ENCODE data around the gene LRRC10. TPM values are rescaled to one million over a fixed set of nuclear protein-coding genes. Genes with fewer than 3 reads are reported as not detected.

The LRRC10 gene, protein sequence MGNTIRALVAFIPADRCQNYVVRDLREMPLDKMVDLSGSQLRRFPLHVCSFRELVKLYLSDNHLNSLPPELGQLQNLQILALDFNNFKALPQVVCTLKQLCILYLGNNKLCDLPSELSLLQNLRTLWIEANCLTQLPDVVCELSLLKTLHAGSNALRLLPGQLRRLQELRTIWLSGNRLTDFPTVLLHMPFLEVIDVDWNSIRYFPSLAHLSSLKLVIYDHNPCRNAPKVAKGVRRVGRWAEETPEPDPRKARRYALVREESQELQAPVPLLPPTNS
- total RNA-seq, result not detected

- no peak within 1 kb of the TSS for H3K4me3 Mint-ChIP-seq
- no peaks in the 10 kb centered on the region for H3K4me1 Mint-ChIP-seq
- no peaks in the 10 kb centered on the region for H3K36me3 Mint-ChIP-seq (ENCODE audit: low read depth)
- H3K27me3 Mint-ChIP-seq, result peaks cover 12% of the 10 kb centered on the region
- POLR2A ChIA-PET, result no interaction called here
- H3K9me3 Mint-ChIP-seq, result peaks cover 3% of the 10 kb centered on the region
- H3K27ac Mint-ChIP-seq, result no peak within 1 kb of the TSS
- CTCF ChIA-PET, result interaction anchor here (1.5 to 1.9 kb wide), 2 partner anchors 11 to 40 kb away, joined by 4 to 5 read pairs; no protein-coding TSS in a partner anchor
- DNase-seq, result no peak
Observed at GRCh38 chr12:69610729-69611128, at the start of gene LRRC10. Gene LRRC10 (minus strand): TSS chr12:69610907. CDS start chr12:69610838, 69 bp downstream.

DNA sequence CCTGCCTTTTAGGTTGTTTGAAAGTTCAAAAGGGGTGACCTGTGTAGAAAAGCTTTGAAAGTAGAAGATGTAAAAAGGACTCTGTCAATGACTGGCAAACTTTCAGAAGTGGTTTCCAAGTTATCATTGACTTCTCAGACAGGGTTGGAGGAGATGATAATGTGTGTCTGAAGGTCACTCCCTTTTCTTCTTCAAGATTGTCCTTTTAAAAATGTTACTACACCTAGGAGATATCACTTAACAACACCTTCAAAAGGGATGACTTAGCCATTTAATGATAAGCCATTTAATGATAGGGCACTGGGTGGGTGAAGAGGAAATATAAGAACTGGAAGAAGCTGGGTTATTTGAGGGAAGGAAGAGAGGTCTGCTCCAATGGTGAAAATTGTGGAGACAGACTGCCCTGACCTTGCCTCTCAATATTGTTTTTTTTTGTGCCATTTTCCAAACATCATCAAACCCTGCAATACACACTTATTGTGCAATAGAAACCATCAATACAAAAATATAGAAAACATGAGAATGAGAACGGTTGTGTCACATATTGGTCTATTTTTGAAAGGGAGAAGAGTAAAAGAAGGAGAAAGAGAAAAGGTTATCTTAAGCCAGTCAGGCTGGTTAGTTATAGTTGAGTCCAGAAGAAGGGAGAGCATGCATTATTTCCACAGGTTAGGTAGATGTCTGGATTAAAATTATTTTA lies 49.6 kb upstream of the LRRC10 start:
- ChIA-PET CTCF (interaction anchor here (0.9 to 1.3 kb wide), 2 partner anchors 19 to 20 kb away, joined by 3 to 4 read pairs; no protein-coding TSS in a partner anchor), POLR2A (no interaction called here)
- no peaks in the 10 kb centered on the region for H3K4me1 Mint-ChIP-seq
- H3K4me3 Mint-ChIP-seq, result no peak overlapping the region
- H3K36me3 Mint-ChIP-seq (ENCODE audit: low read depth), result no peaks in the 10 kb centered on the region
- no peaks in the 10 kb centered on the region for H3K9me3 Mint-ChIP-seq
- no peak overlapping the region for H3K27ac Mint-ChIP-seq
- peaks cover 25% of the 10 kb centered on the region for H3K27me3 Mint-ChIP-seq
- no peak for DNase-seq

DNA sequence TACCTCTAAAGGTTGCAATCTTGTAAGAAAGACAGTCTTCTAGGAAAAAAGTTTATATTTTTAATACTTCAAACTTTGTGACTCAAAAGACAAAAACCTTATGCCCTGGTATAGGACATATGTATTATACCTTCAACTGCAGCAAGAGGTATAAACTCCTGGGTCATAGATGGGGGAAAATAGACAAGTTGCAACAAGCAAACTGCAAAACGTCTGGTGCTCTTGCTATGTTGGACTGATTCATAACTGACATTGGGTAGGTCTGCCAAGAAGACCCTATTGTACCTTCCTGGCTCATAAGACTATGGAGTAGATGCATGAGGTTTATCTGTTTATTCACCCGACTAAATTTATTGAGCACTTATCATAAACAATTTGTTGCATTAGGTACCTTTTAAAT lies 47.5 kb upstream of the LRRC10 start:
- no peak for DNase-seq
- ChIA-PET POLR2A (no interaction called here), CTCF (no interaction called here)
- peaks cover 20% of the 10 kb centered on the region for H3K27me3 Mint-ChIP-seq
- H3K36me3 Mint-ChIP-seq (ENCODE audit: low read depth), result no peaks in the 10 kb centered on the region
- no peak overlapping the region for H3K4me3 Mint-ChIP-seq
- H3K9me3 Mint-ChIP-seq, result no peaks in the 10 kb centered on the region
- no peak overlapping the region for H3K27ac Mint-ChIP-seq
- no peaks in the 10 kb centered on the region for H3K4me1 Mint-ChIP-seq

GRCh38 chr12:69657376-69658137 lies 46.9 kb upstream of the LRRC10 start:
- Mint-ChIP-seq H3K27ac (no peak overlapping the region), H3K4me3 (no peak overlapping the region)
- CTCF ChIA-PET, result no interaction called here

DNA sequence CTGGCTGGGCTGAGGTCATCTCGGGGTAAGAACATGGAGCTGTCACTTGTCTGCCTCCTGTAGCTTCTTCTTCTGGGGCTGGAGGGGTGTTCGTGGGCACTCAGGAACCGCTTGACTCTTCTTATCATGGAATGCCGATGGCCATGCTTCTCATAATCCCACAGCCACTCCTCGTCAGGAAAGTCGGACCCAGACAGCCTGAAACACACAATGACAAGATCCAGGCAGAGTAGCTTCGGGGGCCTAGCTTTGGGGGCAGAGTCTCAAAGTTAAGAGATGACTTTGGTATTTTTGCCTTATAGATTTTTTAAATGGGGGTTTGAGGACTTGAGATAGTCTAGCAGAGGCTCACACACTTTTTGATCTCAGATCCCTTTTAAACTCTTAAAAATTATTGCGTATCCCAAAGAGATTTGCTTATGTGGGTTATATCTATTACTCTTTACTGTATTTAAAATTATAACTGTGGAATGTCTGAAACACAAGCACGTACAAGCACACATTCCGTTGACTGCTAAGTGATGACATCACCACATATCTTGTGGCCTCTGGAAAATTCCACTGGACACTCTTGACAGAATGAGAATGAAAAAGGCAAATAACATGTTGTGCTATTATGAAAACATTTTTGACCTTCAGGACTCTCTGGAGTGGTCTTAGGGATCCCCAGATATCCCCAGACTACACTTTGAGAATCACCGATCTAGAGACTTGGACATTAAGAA lies 45.1 kb upstream of the LRRC10 start:
- ChIA-PET POLR2A (no interaction called here), CTCF (no interaction called here)
- H3K4me3 Mint-ChIP-seq, result no peak overlapping the region

More at GRCh38 chr12:69657376-69658137, 46.9 kb upstream of the LRRC10 start:
- Mint-ChIP-seq H3K9me3 (no peaks in the 10 kb centered on the region), H3K36me3 (ENCODE audit: low read depth) (no peaks in the 10 kb centered on the region), H3K27me3 (peaks cover 20% of the 10 kb centered on the region), H3K4me1 (no peaks in the 10 kb centered on the region)
- DNase-seq, result no peak
- POLR2A ChIA-PET, result no interaction called here

GRCh38 chr12:69653703-69654102 lies 43.0 kb upstream of the LRRC10 start:
- Mint-ChIP-seq H3K4me1 (no peaks in the 10 kb centered on the region), H3K27ac (no peak overlapping the region), H3K4me3 (no peak overlapping the region), H3K9me3 (no peaks in the 10 kb centered on the region), H3K27me3 (peaks cover 14% of the 10 kb centered on the region), H3K36me3 (ENCODE audit: low read depth) (no peaks in the 10 kb centered on the region)
- ChIA-PET POLR2A (no interaction called here), CTCF (interaction anchor here (1.2 kb wide), 1 partner anchor 10 kb away, joined by 4 read pairs; no protein-coding TSS in a partner anchor)
- no peak for DNase-seq

More for the DNA sequence above, 45.1 kb upstream of the LRRC10 start:
- DNase-seq, result no peak
- H3K9me3 Mint-ChIP-seq, result no peaks in the 10 kb centered on the region
- H3K4me1 Mint-ChIP-seq, result no peaks in the 10 kb centered on the region
- H3K27me3 Mint-ChIP-seq, result peaks cover 18% of the 10 kb centered on the region
- no peak overlapping the region for H3K27ac Mint-ChIP-seq
- H3K36me3 Mint-ChIP-seq (ENCODE audit: low read depth), result no peaks in the 10 kb centered on the region

DNA sequence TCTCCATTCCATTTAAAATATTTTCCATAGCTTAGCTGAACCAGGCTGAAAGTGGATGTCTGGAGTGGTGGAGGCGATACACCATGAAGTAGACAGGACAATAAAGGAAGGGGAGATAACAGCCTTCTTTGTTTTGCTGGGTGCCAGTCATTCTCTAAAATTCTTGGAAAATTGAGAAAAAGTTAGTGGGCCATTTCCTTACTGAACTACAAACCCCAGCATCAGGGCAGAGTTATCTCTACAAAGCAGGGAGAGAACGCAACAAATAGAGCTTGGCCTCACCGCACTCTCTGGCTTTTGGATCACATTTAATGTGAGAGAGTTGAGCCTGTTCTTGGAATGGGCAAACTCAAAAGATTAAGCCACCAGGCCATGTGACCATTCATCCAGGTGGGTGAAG lies 41.2 kb upstream of the LRRC10 start:
- H3K4me3 Mint-ChIP-seq, result no peak overlapping the region
- CTCF ChIA-PET, result interaction anchor here (0.6 kb wide), 2 partner anchors 12 to 130 kb away, joined by 3 to 4 read pairs; no protein-coding TSS in a partner anchor
- DNase-seq, result no peak
- POLR2A ChIA-PET, result no interaction called here
- no peaks in the 10 kb centered on the region for H3K4me1 Mint-ChIP-seq
- peaks cover 25% of the 10 kb centered on the region for H3K27me3 Mint-ChIP-seq
- H3K27ac Mint-ChIP-seq, result no peak overlapping the region
- H3K9me3 Mint-ChIP-seq, result no peaks in the 10 kb centered on the region
- no peaks in the 10 kb centered on the region for H3K36me3 Mint-ChIP-seq (ENCODE audit: low read depth)

DNA sequence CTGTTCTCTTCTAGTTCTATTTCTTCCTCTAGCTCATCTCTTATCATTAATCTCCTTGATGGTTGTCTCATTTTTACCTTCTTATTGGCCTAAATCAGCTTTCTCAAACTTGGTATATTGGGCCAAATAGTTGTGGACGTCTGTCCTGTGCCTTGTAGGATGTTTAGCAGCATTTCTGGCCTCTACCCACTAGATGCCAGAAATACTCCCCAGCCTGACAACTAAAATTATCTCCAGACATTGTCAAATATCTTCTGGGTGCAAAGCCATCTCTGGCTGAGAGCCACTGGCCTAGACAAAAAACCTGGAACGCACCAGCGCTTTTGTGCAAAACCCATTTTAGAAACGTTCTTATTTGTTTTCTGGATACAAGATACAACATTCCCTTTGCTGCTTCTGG lies 38.8 kb upstream of the LRRC10 start:
- CTCF ChIA-PET, result interaction anchor here (1.4 kb wide), 1 partner anchor 9 kb away, joined by 3 read pairs; no protein-coding TSS in a partner anchor
- H3K4me3 Mint-ChIP-seq, result no peak overlapping the region

GRCh38 chr12:69648476-69648875 lies 37.8 kb upstream of the LRRC10 start:
- Mint-ChIP-seq H3K9me3 (no peaks in the 10 kb centered on the region), H3K27ac (no peak overlapping the region), H3K27me3 (peaks cover 25% of the 10 kb centered on the region), H3K36me3 (ENCODE audit: low read depth) (no peaks in the 10 kb centered on the region), H3K4me1 (no peaks in the 10 kb centered on the region), H3K4me3 (no peak overlapping the region)
- CTCF ChIA-PET, result interaction anchor here (1.4 kb wide), 1 partner anchor 8 kb away, joined by 3 read pairs; no protein-coding TSS in a partner anchor
- POLR2A ChIA-PET, result no interaction called here
- DNase-seq, result no peak

More for the DNA sequence above, 38.8 kb upstream of the LRRC10 start:
- H3K27ac Mint-ChIP-seq, result no peak overlapping the region
- POLR2A ChIA-PET, result no interaction called here
- H3K36me3 Mint-ChIP-seq (ENCODE audit: low read depth), result no peaks in the 10 kb centered on the region
- no peaks in the 10 kb centered on the region for H3K9me3 Mint-ChIP-seq
- H3K4me1 Mint-ChIP-seq, result no peaks in the 10 kb centered on the region
- H3K27me3 Mint-ChIP-seq, result peaks cover 25% of the 10 kb centered on the region
- DNase-seq, result no peak

GRCh38 chr12:69647178-69647577 lies 36.5 kb upstream of the LRRC10 start:
- H3K27me3 Mint-ChIP-seq, result peaks cover 25% of the 10 kb centered on the region
- no peak overlapping the region for H3K27ac Mint-ChIP-seq
- no peaks in the 10 kb centered on the region for H3K36me3 Mint-ChIP-seq (ENCODE audit: low read depth)
- no peak for DNase-seq
- no peaks in the 10 kb centered on the region for H3K9me3 Mint-ChIP-seq
- H3K4me1 Mint-ChIP-seq, result no peaks in the 10 kb centered on the region
- ChIA-PET CTCF (no interaction called here), POLR2A (no interaction called here)
- no peak overlapping the region for H3K4me3 Mint-ChIP-seq

DNA sequence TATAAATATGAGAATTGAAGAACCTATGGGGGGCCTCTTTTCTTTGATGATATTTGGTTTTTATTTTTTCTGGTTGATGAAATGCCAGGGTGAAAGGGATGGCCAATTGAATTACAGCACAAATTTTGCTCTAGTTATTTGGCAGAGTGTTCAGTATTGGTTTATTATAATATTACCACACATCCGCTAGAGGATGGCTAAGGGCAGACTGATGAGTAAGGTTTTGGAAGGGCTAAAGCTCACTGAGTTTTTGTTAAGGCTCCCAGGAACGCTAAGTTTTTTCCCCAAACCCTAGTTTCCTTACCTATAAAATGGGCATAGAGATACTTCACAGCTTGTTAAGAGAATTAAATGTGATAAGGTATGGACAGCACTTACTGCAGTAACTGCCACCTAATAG lies 34.3 kb upstream of the LRRC10 start:
- no peak overlapping the region for H3K27ac Mint-ChIP-seq
- H3K9me3 Mint-ChIP-seq, result no peaks in the 10 kb centered on the region
- peaks cover 19% of the 10 kb centered on the region for H3K27me3 Mint-ChIP-seq
- POLR2A ChIA-PET, result no interaction called here
- no peaks in the 10 kb centered on the region for H3K4me1 Mint-ChIP-seq
- CTCF ChIA-PET, result interaction anchor here (0.6 kb wide), 1 partner anchor 287 kb away, joined by 5 read pairs; no protein-coding TSS in a partner anchor
- DNase-seq, result no peak
- H3K4me3 Mint-ChIP-seq, result no peak overlapping the region
- H3K36me3 Mint-ChIP-seq (ENCODE audit: low read depth), result no peaks in the 10 kb centered on the region

DNA sequence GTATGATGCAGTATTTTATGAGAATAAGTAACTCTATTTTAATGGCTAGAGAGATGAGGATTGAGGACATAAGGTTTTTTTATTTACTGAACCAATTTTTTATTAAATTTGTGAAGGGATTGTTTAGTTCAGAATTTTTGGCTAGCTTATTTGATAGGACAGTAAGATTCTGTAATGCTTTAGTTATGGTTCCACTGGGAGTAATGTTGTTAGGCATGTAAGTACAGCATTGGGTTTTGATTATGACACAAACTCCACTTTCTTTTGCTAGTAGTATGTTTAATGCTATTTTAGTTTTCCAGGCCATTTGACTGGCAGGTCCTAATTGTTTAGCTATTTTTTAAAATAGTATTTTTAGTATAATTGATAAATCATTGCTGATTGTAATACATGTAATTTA lies 33.8 kb upstream of the LRRC10 start:
- Mint-ChIP-seq H3K27me3 (peaks cover 15% of the 10 kb centered on the region), H3K27ac (no peak overlapping the region), H3K4me1 (no peaks in the 10 kb centered on the region), H3K9me3 (no peaks in the 10 kb centered on the region), H3K4me3 (no peak overlapping the region), H3K36me3 (ENCODE audit: low read depth) (no peaks in the 10 kb centered on the region)
- ChIA-PET POLR2A (no interaction called here), CTCF (interaction anchor here (0.6 kb wide), 1 partner anchor 286 kb away, joined by 5 read pairs; no protein-coding TSS in a partner anchor)
- DNase-seq, result no peak
